CD4-positive, alpha-beta T cell treated with Interleukin-6 at 100 ng/mL for 8 hours (primary cell): ENCODE measurements around the gene GDF10.

Experiments used
- DNase-seq: peaks from one replicate; pipeline ENCODE4 v3.0.0-alpha.2; 2020; ENCODE audit warnings: mixed read lengths, low spot score

Gene GDF10

DNA sequence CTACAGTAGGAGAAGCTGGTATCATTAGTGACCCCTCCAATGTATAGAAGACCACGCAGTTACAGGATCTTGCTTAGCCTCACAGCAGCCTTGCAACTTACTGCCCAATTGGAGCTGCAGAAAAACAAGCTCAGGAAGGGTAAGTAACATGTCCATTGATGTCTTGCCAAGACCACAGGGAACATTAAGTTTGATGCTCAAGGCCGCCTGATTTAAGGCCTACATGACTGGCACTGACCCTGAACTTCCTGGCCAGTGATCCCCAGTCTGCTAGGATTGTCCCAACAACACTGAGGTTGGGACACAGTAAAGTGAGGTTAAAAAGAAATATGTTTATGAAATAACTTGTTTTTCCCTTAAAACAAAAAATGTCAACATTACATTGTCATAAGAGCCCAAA lies 15.4 kb downstream of the GDF10 start:
- DNase-seq = no peak

DNA sequence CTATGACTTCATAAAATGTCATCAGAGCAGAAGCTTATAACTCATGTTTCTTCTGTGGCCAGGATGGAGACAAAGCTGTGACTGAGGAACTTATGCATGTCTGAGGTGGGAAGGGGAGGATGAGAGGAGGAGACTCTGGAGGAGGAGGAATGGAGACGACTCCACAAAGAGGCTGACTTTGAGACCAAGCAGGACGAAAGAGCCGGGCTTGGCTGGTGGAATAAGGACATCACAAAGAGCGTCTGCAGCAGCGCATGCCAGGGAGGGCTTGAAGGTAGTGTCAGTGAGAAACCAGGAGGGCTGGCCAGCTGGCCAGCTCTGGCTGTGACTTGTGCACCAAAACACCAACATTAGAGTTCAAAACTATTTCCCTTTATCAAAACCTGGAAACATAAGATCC lies 16.1 kb downstream of the GDF10 start:
- no peak for DNase-seq

DNA sequence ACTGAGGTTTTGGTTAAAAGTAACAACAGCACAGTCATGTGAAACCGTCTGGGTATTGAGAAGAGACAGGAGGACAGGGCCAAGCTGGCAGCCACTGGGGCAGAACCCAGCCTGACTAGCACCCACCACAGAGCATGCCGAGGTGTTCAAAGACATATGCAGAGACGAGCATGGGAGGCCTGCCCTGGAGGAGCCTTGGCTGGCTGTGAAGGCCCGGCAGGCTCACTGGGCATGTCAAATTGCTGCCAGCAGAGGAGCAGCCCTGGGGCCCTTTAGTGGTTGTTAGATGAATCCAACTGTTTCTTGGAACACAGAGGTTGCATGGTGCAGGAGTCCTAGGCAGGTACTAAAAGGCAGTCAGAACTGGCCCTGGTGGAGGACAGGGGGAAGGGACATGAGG lies 17.3 kb downstream of the GDF10 start:
- DNase-seq = no peak

DNA sequence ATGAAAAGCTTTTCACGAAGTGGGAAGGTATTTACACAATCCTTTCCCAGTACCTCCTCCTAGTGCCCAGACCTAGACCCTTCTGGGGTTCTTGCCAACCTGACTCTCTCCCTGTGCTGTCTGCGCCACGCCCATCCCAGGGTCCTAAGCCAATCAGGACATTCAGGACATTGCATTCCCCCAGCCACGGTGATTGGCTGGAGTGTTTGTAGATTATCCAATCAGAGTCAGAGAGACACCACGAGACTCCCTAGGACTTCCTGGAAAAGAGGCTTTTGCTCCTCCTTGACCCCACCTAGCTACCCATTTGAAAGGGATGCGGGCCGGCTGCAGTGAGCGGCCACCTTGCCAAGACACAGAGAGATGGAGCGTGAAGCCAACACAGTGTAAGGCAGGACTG lies 18.7 kb downstream of the GDF10 start:
- no peak for DNase-seq

DNA sequence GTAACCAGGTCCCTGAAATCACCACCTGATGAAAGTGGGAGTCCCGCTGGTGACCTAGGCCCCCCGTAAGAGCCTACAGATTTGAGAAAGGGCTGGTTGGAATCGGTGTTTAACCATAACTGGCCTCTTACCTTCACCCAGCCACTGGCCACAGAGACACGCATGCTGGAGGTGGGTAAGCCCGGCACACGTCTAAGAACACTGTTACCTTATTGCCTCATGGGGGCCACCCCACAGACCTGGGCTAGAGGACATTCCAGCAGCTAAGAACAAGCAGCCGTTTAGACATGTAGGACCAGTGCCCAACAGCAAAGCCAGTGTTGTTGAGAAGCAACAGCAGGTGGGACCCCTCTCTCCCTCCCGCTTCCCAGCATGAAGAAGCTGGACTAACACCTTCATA lies 19.8 kb downstream of the GDF10 start:
- DNase-seq = no peak

DNA sequence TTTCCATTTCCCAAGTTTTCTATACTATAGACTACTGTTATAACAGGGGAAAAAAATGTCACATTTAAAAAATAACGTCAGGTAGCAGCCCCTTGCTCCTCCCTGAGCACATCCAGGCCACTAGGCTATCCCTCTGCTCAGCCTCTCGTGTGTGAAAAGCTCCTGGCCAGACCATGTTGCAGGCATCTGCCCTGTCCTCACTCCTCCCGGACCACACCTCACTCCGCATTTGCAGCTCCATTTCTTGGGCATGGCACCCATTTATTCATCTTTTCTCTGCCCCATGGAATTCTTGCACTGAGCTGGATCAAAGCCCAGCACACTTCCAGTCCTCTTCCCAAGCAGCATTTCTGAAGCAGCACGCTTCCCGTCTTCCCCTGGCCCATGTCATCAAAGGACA lies 20.8 kb downstream of the GDF10 start:
- DNase-seq = no peak

DNA sequence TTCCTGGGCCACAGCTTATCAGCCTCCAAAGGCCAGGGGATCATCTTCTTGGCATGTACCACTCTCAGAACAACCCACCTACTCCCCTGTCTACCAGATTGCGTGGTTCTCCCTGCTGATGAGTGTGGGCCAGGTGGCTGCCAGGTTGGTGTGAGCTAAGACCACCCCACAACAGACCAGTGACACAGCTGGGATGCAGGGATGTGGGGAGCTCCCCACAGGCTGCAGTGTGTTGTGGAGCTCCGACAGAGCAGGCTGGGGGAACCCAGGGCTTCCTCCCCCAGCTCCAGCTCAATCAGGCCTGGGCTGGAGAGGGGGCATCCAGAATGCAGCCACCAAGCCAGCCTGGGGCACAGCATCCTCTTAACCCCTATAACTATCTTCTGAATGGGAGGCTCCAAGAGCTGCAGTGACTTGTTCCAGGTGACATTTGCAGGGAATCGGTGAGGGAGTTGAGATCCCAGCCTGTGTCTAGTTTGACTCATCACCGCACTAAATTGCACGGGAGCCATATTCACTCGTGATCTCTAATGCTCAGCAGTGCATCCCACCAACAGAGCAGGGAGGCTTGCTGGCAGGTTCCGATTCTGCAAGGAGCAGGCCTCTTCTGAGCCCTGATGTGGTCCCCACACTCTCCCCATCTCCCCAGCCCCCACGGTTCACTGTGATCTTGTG lies 21.7 kb downstream of the GDF10 start:
- DNase-seq = no peak

DNA sequence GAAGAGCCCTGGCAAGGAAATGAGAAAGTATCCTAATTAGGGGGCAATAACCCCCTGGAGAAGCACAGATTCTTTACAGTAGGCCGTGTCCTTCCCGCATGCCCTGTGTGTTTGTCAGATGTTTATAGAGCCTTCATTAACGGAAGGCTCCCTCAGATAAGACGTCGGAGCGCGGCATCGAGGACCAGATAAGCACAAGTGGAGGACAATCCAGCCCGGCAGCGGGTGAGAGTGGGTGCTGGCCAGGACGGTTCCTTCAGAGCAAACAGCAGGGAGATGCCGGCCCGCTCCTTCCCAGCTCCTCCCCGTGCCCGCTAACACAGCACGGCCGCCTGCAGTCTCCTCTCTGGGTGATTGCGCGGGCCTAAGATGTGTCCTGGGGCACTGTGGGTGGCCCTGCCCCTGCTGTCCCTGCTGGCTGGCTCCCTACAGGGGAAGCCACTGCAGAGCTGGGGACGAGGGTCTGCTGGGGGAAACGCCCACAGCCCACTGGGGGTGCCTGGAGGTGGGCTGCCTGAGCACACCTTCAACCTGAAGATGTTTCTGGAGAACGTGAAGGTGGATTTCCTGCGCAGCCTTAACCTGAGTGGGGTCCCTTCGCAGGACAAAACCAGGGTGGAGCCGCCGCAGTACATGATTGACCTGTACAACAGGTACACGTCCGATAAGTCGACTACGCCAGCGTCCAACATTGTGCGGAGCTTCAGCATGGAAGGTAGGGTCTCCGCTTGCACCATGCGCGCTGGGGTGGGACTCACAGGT lies 22.5 kb downstream of the GDF10 start, which contains the start of gene GDF2:
Gene GDF2 (plus strand): TSS at position 155 of the 762 bp plus-strand sequence. CDS start 215 bp downstream, at position 370.
- no peak for DNase-seq

DNA sequence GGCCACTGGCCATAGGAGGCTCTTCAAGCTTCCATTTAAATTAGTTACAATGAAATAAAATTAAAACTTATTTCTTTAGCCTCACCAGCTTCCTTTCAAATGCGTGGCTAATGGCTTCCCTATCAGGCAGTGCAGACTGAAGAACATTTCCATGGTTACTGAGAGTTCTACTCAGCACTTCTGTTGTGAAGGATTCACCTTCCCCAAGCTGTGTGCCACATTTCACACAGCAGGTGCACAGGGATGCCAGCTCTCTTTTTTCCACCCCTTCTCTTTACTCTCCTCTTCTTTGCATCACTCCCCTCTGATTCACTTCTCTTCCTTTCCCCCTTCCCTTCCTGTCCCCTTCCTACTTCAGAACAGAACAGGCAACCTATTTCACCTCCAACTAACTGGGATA lies 23.1 kb downstream of the GDF10 start:
- DNase-seq = no peak

DNA sequence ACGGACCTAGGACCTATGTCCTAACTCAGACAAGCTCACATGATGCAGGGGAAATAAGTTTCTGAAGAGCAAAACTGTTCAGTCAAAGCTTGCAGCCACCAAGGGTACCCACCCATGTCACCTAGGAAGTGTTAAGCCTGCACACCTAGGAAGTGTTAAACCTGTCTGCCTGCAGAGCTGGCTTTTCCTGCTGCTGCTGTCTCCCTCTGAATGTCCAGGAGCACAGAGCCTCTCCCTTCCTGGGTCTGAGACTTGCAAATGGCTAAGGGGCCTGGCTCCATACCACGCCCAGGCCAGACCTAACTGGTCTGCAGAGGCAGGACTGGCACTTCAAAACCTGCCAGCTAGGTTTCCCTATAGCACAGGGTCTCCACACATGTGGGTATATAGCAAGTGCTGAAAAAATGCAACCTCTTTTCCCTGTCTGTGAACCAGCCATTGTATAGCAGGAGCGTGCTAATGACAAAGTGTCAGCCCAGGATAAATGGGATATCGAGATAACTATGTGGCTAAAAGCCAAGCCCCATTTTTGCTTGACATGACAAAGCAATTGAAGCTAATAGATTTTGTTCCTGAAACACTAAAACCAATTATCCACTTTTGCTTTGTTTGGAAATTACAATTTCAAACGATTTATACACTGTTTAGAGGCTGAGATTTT lies 23.8 kb downstream of the GDF10 start:
- no peak for DNase-seq

DNA sequence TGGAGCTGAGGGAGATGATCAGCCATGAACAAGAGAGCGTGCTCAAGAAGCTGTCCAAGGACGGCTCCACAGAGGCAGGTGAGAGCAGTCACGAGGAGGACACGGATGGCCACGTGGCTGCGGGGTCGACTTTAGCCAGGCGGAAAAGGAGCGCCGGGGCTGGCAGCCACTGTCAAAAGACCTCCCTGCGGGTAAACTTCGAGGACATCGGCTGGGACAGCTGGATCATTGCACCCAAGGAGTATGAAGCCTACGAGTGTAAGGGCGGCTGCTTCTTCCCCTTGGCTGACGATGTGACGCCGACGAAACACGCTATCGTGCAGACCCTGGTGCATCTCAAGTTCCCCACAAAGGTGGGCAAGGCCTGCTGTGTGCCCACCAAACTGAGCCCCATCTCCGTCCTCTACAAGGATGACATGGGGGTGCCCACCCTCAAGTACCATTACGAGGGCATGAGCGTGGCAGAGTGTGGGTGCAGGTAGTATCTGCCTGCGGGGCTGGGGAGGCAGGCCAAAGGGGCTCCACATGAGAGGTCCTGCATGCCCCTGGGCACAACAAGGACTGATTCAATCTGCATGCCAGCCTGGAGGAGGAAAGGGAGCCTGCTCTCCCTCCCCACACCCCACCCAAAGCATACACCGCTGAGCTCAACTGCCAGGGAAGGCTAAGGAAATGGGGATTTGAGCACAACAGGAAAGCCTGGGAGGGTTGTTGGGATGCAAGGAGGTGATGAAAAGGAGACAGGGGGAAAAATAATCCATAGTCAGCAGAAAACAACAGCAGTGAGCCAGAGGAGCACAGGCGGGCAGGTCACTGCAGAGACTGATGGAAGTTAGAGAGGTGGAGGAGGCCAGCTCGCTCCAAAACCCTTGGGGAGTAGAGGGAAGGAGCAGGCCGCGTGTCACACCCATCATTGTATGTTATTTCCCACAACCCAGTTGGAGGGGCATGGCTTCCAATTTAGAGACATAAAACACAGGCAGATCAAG lies 25.6 kb downstream of the GDF10 start:
- DNase-seq = no peak

DNA sequence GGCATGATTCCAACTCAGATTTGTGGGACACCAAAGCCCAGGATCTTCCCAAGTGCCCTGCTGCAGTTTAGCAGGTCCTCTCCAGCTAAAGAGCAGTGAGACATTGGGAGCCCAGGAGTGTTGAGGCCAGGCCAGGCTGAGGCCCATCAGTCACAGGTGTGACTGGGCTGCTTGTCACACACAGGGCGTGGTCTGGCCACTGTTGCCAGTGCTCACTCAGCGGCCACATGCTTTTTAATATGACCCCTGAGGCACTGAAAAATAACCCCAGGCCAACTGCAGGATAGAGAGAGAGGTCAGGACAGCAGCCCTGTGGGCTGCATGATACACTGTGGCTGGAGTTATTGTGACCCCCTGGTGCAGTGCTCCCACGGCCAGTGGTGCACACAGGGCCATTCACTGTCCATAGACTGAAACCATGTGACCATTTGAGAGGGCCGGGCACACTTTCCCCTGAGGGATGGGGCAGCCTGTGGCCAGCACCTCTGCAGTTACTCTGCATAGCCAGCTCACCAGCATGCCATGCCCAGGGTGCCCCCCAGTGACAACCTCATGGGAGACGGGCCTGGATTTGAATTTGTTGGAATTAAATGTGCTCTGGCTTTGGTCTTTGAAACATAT lies 26.4 kb downstream of the GDF10 start:
- no peak for DNase-seq

DNA sequence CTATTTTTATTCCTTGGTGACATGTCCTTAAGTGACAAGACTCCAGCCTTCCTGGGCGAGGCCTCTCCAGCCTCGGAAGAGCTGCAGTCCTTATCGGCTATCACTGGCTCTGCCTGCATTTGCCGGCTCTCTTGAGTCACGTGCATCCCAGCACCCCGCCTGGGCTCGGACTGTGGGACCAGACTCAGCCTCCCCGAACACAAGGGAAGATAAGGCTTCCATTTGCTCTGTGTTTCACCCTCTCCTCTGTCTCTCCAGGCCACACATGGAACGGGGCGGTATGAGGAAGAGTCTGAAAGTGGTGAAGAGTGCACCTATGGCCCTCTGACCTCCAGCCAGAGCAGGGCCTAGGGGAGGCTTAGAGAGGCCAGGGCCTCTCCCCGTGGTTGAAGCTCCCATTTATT lies 26.9 kb downstream of the GDF10 start:
- DNase-seq = no peak

DNA sequence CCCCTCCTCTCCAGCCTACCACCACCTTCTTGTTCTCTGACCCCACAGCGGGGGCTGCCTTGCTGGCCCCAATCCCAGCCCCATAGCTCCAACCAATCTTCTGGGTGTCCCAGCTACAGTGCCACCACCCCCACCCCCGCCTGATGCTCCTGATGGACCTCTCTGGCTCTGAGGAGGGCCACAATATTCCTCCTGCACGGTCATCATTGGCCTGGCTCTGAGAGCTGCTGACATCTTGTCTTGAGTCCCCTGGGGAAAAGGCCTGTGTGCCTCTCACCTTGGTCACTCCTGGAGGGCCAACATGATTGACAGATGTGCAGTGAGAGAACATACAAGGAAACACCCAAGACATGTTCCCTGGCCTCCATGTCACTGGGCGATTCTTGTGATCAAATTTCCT lies 29.9 kb downstream of the GDF10 start:
- DNase-seq = no peak

DNA sequence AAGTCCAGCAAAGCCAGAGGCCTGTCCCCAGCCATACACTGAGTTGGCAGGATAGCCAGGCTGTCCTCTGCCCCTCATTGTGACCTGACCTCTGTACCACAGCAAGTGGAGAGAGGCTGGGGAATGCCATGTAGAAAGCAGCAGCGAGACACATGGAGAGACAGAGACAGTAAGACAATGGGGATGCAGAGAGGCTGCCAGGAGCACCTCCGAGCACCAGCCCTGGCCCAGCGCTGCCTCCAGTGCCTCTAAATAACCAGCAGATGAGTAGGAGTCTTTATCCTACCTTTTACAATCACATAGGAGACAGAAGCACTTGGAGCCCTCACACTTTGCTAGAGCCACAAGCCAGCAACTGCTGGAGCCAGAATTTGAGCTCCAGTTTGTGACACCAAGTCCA lies 30.4 kb downstream of the GDF10 start:
- DNase-seq = no peak

DNA sequence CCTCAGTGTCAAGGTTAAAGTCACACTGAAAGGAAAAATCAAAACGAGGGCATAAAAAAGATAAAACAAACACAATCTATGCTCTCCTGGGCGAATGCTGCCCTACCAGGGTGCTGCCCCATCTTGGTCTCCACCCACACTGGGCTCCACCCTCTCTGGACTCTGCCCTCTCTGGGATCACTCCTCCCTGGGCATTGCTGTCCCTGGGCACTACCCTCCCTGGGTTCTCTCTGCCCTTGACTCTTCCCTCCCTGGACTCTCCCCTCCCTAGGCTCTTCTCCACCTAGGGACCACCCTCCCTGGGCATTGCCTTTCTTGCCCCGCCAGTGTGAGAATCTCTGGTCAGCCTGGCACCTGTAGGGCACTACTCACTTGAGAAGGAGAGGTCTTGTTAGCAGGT lies 30.8 kb downstream of the GDF10 start:
- no peak for DNase-seq

DNA sequence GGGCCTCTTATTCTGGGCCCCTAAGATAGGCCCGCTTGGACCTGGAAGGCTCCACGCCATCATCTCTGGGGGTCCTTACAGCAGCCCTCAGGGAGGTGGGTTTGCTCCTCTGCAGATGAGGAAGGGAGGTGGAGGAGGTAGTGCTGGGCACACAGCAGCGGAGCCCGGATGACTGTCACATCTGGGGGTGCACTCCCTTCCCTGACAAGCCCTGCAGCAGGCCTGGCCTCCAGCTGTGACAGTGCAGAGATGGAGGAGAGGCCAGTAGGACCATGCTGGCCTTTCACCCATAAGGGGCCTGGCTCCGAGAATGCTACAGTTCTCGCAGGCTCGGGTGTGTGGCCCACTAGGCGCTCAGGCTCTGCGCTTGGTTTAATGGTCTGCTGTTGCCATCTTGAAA lies 31.5 kb downstream of the GDF10 start:
- no peak for DNase-seq

DNA sequence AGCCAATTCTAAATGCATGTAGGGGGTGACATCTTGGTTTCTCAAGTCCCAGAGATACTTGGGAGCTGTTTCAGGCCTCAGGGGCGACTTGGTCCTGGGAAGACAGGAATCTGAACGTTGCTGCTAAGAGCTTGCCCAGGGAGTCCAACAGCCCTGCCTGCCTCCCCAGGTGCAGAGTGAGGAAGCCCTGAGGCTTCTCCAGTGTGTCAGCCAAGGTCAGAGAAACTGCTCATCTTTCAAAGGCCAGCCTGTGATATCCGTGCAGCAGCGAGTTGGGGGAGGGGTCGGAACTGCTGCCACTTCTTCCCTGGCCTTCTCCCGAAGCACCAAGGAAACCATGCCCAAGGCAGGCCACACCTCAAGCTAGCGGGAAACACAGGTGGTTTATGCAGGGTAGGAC lies 32.0 kb downstream of the GDF10 start:
- DNase-seq = no peak

DNA sequence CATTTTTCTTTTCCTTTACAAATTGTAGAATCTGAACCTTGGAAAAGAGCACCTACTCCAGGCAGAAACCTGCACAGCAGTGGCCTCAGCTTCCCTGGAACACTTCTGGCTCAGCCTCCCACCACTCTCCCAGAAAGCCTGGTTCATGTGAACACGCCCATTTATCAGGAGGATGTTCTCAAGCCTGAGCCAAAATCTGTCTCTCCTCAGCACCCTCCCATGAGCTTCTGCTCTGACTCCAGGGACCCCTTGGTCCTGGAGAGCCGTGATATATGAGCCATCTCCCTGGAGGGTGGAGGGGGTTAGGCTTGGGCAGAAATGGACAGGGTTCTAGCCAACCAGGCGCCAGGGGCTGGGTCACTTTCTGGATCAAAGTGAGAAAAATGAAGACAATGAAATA lies 32.4 kb downstream of the GDF10 start:
- no peak for DNase-seq

DNA sequence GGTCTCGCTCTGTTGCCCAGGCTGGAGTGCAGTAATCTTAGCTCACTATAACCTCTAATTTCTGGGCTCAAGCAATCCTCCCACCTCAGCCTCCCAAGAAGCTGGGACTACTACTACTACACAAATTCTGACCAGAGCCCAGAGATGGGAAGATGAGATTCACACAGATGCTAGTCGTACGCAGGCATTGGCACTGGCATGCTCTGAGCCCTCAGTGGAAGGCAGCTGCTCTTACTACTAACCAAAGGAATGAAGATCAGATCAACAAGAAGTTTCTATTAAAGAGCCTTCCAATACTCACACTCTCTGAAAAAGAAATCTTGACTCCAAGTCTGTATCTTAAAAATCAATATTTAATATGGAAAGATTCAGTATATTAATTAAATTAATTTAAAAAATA lies 32.9 kb downstream of the GDF10 start:
- DNase-seq = no peak

DNA sequence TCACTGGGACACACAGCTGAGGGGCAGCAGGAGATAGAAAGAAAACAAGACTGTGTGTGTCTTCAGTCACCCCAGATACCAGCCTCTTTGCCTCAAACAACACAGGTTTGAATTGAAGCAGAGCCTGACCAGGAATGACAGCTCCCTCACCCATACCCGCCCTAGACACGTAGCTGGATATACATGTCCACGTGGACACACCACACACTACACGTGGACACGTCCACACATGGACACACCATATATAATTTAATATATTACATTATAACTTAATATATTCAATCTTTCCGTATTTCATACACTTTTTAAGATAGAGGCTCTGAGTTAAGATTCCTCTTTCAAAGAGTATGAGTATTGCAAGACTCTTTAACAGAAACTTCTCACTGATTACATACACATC lies 33.5 kb downstream of the GDF10 start:
- DNase-seq = no peak
